NCI-H510A (cell line): ENCODE results near the gene MYH16.
"Not testable (repeated sequence)": the region's sequence is repeated elsewhere in the genome, so short reads cannot be mapped to it uniquely, and the experiment has no call there.

Experiments used
- DNase-seq: peaks from one replicate; lab custom pipeline; 2025; lab: John Stamatoyannopoulos, UW

The MYH16 gene

GRCh38 chr7:99272476-99273045, at the start of gene MYH16:
MYH16 (plus strand) TSS chr7:99272839.
- DNase-seq, result no peak

GRCh38 chr7:99224263-99224898, 48.3 kb upstream of the MYH16 start:
- not testable (repeated sequence) for DNase-seq

- DNase-seq, result no peak
Measured at GRCh38 chr7:99224899-99225265, 47.8 kb upstream of the MYH16 start.

- DNase-seq, result no peak
Measured at GRCh38 chr7:99229234-99229633, 43.4 kb upstream of the MYH16 start.

- no peak for DNase-seq
Measured at GRCh38 chr7:99232082-99232770, 40.4 kb upstream of the MYH16 start.

- DNase-seq, result not testable (repeated sequence)
Measured at GRCh38 chr7:99232955-99233354, 39.7 kb upstream of the MYH16 start.

- no peak for DNase-seq
Measured at GRCh38 chr7:99234185-99234584, 38.5 kb upstream of the MYH16 start.

GRCh38 chr7:99235925-99236324, 36.7 kb upstream of the MYH16 start:
- DNase-seq, result no peak

- DNase-seq, result not testable (repeated sequence)
Measured at GRCh38 chr7:99237876-99238275, 34.8 kb upstream of the MYH16 start.

- DNase-seq, result no peak
Measured at GRCh38 chr7:99238558-99239341, 33.9 kb upstream of the MYH16 start.

GRCh38 chr7:99242682-99243081, 30.0 kb upstream of the MYH16 start:
- no peak for DNase-seq

GRCh38 chr7:99243751-99244337, 28.8 kb upstream of the MYH16 start:
- DNase-seq, result no peak

GRCh38 chr7:99244939-99245338, 27.7 kb upstream of the MYH16 start:
- DNase-seq, result no peak

- DNase-seq, result no peak
Measured at GRCh38 chr7:99248391-99249095, 24.1 kb upstream of the MYH16 start.

GRCh38 chr7:99249985-99250575, 22.6 kb upstream of the MYH16 start:
- no peak for DNase-seq

- no peak for DNase-seq
Measured at GRCh38 chr7:99252166-99252895, 20.3 kb upstream of the MYH16 start.

GRCh38 chr7:99253369-99253768, 19.3 kb upstream of the MYH16 start:
- DNase-seq, result no peak

GRCh38 chr7:99254390-99254789, 18.2 kb upstream of the MYH16 start:
- no peak for DNase-seq

- DNase-seq, result no peak
Measured at GRCh38 chr7:99255463-99255862, 17.2 kb upstream of the MYH16 start.

- no peak for DNase-seq
Measured at GRCh38 chr7:99257065-99257464, 15.6 kb upstream of the MYH16 start.

- DNase-seq, result no peak
Measured at GRCh38 chr7:99257675-99258074, 15.0 kb upstream of the MYH16 start.
